Measurements from ENCODE around the gene PORCN. TPM values are rescaled to one million over a fixed set of nuclear protein-coding genes. Genes with fewer than 3 reads are reported as not detected.

PORCN gene
- total RNA-seq, 1 experiment from 2014 or later: 12.6 TPM

- Histone ChIP-seq H2BK15ac (ENCODE audit: low read depth, low read length) (no peak overlapping the region), H3K79me2 (ENCODE audit: insufficient read depth, low read length) (no peaks in the 10 kb centered on the region), H2BK20ac (ENCODE audit: low read depth, low read length, poor library complexity, severe bottlenecking) (no peak overlapping the region), H2BK5ac (ENCODE audit: insufficient read length, low read length) (no peak overlapping the region), H4K91ac (ENCODE audit: insufficient read length, low read depth, low read length) (no peak overlapping the region), H3K4me1 (ENCODE audit: insufficient read depth, low read length) (peaks cover 4% of the 10 kb centered on the region; the same call in 1 of the 2 replicates), H3K9me3 (ENCODE audit: control insufficient read depth, low read depth, low read length) (peaks cover 43% of the 10 kb centered on the region), H3T11ph (ENCODE audit: low read length) (no peak overlapping the region), H3K4me2 (ENCODE audit: insufficient read depth, insufficient read length, low read length) (peak overlapping the region; percentile 69), H3K56ac (ENCODE audit: insufficient read length, low read depth, low read length) (no peak overlapping the region), H3K23ac (ENCODE audit: insufficient read length, low read depth, low read length) (no peak overlapping the region), H3K18ac (ENCODE audit: insufficient read length, low read depth, low read length) (no peak overlapping the region), H2BK120ac (ENCODE audit: low read depth, low read length, poor library complexity, severe bottlenecking) (no peak overlapping the region), H4K8ac (replicated peaks; ENCODE audit: insufficient read length, low read depth, low read length) (no peak overlapping the region), H3K79me1 (ENCODE audit: insufficient read depth, low read depth, low read length, poor library complexity, severe bottlenecking) (no peaks in the 10 kb centered on the region), H3K27me3 (ENCODE audit: insufficient read depth, low read length) (no peaks in the 10 kb centered on the region), H3K14ac (ENCODE audit: insufficient read depth, low read length) (no peak overlapping the region), H3K9ac (ENCODE audit: extremely low read depth, insufficient read length, low read length) (peak overlapping the region; percentile 55), H2AK5ac (ENCODE audit: insufficient read length, low read length) (no peak overlapping the region), H3K4ac (ENCODE audit: low read depth, low read length) (no peak overlapping the region), H3K27ac (ENCODE audit: insufficient read length, low read depth, low read length) (no peak overlapping the region), H3K23me2 (ENCODE audit: insufficient read length, low read depth, low read length, poor library complexity, severe bottlenecking) (peaks cover 8% of the 10 kb centered on the region), H2AFZ (ENCODE audit: low read length) (no peak overlapping the region), H4K20me1 (ENCODE audit: control insufficient read depth, insufficient read depth, insufficient read length) (no peaks in the 10 kb centered on the region), H2BK12ac (ENCODE audit: insufficient read length, low read depth, low read length) (no peak overlapping the region), H4K5ac (ENCODE audit: insufficient read length, low read depth, low read length) (no peak overlapping the region)
- Mint-ChIP-seq H3K4me1 (peaks cover 29 to 43% of the 10 kb centered on the region in 2 experiments), H3K27ac (peak overlapping the region in 1 of 3 experiments; percentile 65; a peak in 3 of 7 replicates), H3K27me3 (ENCODE audit: low read depth) (peaks cover 5% of the 10 kb centered on the region), H3K36me3 (ENCODE audit: insufficient read depth in 1 of 3, low read depth in 3 of 3) (peaks cover 23 to 29% (median 28%) of the 10 kb centered on the region in 3 experiments), H3K4me3 (peak overlapping the region; percentile 83 to 90), H3K9me3 (peaks cover 80 to 88% of the 10 kb centered on the region in 2 experiments)
- DNase-seq: peak; percentile 36
- WGBS (ENCODE audit: extremely low coverage, insufficient read length, low lambda C conversion rate): no CpG with 5 or more reads among the region's 23 CpGs
- peak; percentile 43 for TF ChIP-seq CTCF (conservative IDR thresholded peaks at IDR 0.05)
Observed at GRCh38 chrX:48468693-48469691, 39.8 kb upstream of the PORCN start.

Data from H9 (cell line).